ENCODE data around the gene CCDC91. TPM values are rescaled to one million over a fixed set of nuclear protein-coding genes. Genes with fewer than 3 reads are reported as not detected.

The CCDC91 gene
- total RNA-seq, 1 donor from 2014 or later = 13.5 TPM

DNA sequence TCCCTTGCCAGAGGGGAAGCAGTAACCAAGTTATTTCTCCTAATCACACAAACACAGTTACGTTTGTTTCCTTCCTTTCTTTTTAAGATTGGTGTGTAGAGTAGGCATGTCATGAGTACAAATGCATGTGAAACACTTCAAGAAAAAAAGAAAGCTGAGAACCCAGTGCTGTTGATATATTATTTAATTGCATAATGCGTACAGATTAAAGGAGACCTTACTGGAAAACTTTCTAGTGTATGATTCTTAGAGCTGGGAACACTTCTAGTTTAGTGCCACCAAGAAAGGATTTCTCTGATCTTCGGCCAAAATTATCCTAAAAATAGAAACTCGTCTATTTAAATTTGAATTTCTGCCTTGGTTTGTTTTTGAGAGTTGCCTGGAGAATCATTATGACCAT lies 365.5 kb downstream of the CCDC91 start:
- no peaks in the 10 kb centered on the region for H3K27me3 ChIP-seq
- no peak for DNase-seq (ENCODE audit: low spot score in 2 of 2)
- TF ChIP-seq, protein P1, sequence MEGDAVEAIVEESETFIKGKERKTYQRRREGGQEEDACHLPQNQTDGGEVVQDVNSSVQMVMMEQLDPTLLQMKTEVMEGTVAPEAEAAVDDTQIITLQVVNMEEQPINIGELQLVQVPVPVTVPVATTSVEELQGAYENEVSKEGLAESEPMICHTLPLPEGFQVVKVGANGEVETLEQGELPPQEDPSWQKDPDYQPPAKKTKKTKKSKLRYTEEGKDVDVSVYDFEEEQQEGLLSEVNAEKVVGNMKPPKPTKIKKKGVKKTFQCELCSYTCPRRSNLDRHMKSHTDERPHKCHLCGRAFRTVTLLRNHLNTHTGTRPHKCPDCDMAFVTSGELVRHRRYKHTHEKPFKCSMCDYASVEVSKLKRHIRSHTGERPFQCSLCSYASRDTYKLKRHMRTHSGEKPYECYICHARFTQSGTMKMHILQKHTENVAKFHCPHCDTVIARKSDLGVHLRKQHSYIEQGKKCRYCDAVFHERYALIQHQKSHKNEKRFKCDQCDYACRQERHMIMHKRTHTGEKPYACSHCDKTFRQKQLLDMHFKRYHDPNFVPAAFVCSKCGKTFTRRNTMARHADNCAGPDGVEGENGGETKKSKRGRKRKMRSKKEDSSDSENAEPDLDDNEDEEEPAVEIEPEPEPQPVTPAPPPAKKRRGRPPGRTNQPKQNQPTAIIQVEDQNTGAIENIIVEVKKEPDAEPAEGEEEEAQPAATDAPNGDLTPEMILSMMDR (IDR thresholded peaks at IDR 0.05) = no peak
- no peaks in the 10 kb centered on the region for H3K36me3 ChIP-seq
- no peak overlapping the region for H3K27ac ChIP-seq
- H3K4me3 ChIP-seq = no peak overlapping the region
- peaks cover 0 to 3% of the 10 kb centered on the region in 2 donors for H3K4me1 ChIP-seq
- no peaks in the 10 kb centered on the region for H3K9me3 ChIP-seq
- intact Hi-C loops (cut with DNase I) = no loop called here

DNA sequence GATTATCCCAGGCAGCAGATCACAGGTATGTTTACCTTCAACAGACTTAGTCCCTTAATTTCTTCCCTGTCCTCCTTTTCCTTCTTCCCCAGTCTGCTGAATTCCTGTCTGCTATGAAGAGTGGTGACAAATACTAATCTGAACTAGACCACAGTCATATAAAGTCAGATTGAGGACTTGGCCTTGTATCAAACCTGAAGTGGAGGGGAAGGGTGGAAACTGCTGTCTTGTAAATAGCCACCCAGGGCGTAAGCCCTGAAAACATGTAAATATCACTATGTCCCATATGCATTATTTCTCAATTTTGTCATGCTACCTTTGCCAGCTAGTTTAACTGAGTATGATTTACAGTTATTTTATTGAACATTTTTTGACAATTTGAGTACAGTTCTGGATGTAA lies 368.0 kb downstream of the CCDC91 start:
- H3K27ac ChIP-seq = no peak overlapping the region
- no peaks in the 10 kb centered on the region for H3K27me3 ChIP-seq
- no peak for DNase-seq (ENCODE audit: low spot score in 2 of 2)
- intact Hi-C loops (cut with DNase I) = no loop called here
- H3K36me3 ChIP-seq = no peaks in the 10 kb centered on the region
- H3K4me1 ChIP-seq = no peaks in the 10 kb centered on the region
- no peaks in the 10 kb centered on the region for H3K9me3 ChIP-seq
- no peak overlapping the region for H3K4me3 ChIP-seq
- TF ChIP-seq, protein P1 (IDR thresholded peaks at IDR 0.05) = no peak

DNA sequence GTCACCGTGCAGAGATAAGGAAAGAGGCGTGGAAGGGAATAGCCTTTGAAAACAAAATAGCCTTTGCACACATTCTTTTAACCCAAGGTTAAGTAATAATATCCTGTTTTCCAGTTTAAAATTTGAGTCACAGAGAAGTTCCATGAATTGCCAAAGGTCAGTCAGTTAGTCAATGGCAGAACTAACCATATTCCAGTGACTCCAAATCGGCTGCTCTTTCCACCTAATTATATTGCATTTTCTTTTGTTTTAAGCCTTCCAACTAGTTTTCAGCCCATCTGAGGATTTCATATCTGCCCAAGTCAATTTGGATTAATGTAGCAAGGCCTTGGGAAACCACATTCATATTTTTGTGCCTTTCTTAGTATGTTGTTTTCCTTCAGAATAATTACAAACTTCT lies 373.0 kb downstream of the CCDC91 start:
- H3K27me3 ChIP-seq = no peaks in the 10 kb centered on the region
- no peak for DNase-seq (ENCODE audit: low spot score in 2 of 2)
- TF ChIP-seq, protein P1 (IDR thresholded peaks at IDR 0.05) = no peak
- no peaks in the 10 kb centered on the region for H3K4me1 ChIP-seq
- no peaks in the 10 kb centered on the region for H3K9me3 ChIP-seq
- no peak overlapping the region for H3K27ac ChIP-seq
- intact Hi-C loops (cut with DNase I) = no loop called here
- no peaks in the 10 kb centered on the region for H3K36me3 ChIP-seq
- H3K4me3 ChIP-seq = no peak overlapping the region

DNA sequence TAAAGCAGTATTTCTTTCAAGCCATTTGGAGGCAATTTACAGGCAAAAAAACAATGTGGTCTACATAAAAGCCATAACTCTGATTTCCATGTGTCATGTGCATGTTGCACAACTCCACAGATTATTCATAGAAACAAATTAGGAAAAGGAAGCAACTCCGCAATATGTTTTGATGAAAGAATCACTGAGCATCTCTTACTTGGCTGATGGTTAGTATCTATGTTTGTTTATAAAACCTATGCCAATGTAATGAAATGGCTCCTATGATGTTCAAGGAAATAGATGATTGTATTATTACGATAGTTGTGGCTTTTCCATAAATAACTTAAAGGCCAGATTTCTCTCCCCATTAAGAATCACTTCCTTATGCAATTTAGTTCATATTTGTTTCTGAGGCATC lies 373.7 kb downstream of the CCDC91 start:
- intact Hi-C loops (cut with DNase I) = no loop called here
- Histone ChIP-seq H3K4me1 (no peaks in the 10 kb centered on the region), H3K36me3 (no peaks in the 10 kb centered on the region), H3K27me3 (no peaks in the 10 kb centered on the region), H3K9me3 (no peaks in the 10 kb centered on the region), H3K4me3 (no peak overlapping the region), H3K27ac (no peak overlapping the region)
- DNase-seq (ENCODE audit: low spot score in 2 of 2) = no peak
- TF ChIP-seq, protein P1 (IDR thresholded peaks at IDR 0.05) = no peak

DNA sequence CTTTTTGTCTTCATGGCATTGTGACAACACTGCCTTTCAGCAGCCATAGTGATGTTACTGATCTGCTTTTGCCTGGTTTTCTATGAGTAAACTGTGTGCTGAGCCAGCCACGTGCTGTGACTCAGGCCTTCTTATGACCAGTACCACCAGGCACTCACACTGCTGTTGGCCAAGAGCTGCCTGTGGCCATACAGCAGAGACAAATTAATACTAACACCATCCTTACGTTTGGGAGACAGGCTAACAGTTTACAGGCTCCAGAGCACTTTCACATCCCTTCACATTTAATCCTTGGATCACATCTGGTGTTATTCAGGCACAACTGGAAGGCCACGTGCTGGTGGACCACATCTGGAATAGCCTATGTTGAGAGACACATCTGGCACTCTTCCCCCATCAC lies 377.9 kb downstream of the CCDC91 start:
- intact Hi-C loops (cut with DNase I) = no loop called here

More for the DNA sequence above, 377.9 kb downstream of the CCDC91 start:
- no peak overlapping the region for H3K27ac ChIP-seq
- TF ChIP-seq, protein P1 (IDR thresholded peaks at IDR 0.05) = no peak
- no peaks in the 10 kb centered on the region for H3K4me1 ChIP-seq
- H3K4me3 ChIP-seq = no peak overlapping the region
- DNase-seq (ENCODE audit: low spot score in 2 of 2) = no peak
- H3K27me3 ChIP-seq = no peaks in the 10 kb centered on the region
- H3K9me3 ChIP-seq = no peaks in the 10 kb centered on the region
- H3K36me3 ChIP-seq = no peaks in the 10 kb centered on the region
